ENCODE measurements around the gene DGKD.

GRCh38 chr2:233372855-233373254 lies 18.6 kb downstream of the DGKD start:
- TF ChIP-seq CTCF (IDR thresholded peaks at IDR 0.05; ENCODE audit: insufficient read depth, low read length, poor library complexity, severe bottlenecking) = no peak
- TF ChIP-seq EZH2phosphoT487 (conservative IDR thresholded peaks at IDR 0.05; ENCODE audit: low read length) = no peak
